GM19023 (cell line): Measurements from ENCODE around the gene RAP1B.

Experiments
- ATAC-seq: cut with Tn5 transposase; IDR thresholded peaks from one replicate; pipeline ENCODE4 v1.9.1; 2021; ENCODE audit warnings: mild to moderate bottlenecking, moderate library complexity; ENCODE audit not compliant: unreplicated experiment

RAP1B gene

GRCh38 chr12:68611094-68611805 is 551 bp downstream of the RAP1B start:
- peak; percentile 36 for ATAC-seq

GRCh38 chr12:68611806-68612160 is 1.1 kb downstream of the RAP1B start:
- ATAC-seq, result no peak

DNA sequence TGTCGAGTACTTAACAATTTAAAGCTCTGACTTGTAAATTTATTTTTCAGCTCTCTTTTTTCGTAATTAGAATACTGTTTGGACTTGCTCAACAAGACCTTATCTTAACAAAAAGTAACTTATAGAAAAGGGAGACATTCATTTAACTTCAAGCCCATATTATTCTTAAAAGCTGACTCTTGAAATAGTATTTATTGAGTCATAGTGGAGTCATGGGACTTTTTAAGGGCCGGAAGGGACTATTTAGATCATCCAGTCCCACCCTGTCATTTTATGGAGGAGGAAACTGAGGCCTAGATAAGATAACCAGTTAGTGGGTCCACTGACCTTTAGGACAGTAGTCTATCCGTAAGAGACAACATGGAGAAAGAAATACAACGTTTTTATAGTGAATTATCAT is 1.5 kb downstream of the RAP1B start:
- no peak for ATAC-seq

GRCh38 chr12:68612697-68613096 is 2.0 kb downstream of the RAP1B start:
- no peak for ATAC-seq

- no peak for ATAC-seq
These were observed 2.7 kb downstream of the RAP1B start for GRCh38 chr12:68613209-68613904.

DNA sequence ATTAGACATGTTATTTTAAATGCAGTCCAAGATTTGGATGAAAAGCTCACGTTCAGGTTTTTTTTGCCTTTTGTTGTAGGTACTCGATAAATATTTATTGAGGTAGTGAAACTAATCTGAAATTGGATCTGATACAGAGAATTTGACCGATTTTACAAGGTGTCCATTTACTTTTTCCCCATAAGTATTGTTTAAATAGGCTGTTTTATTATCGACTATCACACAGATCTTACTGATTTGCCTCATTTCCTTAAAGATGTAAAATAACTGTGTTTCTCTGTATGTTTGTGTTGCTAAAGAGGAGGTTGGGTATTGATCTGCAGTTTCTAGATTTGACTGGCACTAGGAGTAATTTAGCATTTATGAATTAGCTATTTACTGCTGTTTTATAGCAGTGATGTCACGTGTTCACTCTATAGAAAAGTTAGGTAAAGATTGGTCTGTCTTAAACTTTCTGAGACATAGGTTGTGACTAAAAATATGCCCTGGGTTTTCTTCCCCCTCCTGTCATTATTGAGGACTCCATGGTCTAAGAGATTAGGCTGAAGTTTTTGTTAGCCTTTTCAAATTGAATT is 3.5 kb downstream of the RAP1B start:
- no peak for ATAC-seq

GRCh38 chr12:68614769-68615168 is 4.1 kb downstream of the RAP1B start:
- ATAC-seq, result no peak

GRCh38 chr12:68617160-68617926 is 6.6 kb downstream of the RAP1B start:
- no peak for ATAC-seq

- ATAC-seq, result no peak
These were observed 8.8 kb downstream of the RAP1B start for GRCh38 chr12:68619541-68619940.

DNA sequence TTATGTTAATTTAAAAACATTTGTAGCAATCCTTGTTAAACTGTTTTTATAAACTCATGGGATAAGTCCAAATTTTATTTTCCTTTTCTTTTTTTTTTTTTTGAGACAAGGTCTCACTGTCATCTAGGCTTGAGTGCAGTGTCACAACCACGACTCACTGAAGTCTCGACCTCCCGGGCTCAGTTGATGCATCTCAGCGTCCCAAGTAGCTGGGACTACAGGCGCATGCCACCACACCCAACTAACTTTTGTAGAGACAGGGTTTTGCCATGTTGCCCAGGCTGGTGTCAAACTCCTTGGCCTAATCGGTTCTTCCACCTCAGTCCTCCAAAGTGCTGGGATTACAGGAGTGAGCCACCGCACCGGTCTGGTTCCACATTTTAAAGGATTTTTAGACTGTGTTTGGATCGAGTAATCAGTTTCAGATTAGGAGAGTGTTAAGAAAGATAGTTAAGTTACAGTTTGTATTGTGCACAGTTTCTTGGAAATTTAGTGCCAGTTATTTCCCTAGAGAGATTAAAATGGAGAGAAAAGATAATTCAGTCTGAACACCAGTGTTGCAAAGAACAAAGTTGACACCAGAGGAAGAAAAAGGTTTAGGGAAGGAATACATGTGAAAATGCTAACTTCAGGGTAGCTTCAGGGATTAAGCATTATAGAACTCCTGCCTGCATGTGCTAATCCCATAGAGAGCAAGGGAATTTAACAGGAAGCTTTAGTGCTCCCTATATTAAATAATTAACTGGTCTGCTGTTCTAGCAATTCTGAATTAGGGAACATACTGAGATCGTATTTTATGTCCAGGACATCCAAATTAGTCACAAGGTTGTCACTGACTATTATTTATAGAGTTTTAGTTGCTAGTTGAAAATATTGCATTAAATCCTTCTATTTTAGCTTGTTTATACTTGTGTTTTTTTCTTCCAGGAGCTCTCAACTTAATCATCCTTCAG is 10.1 kb downstream of the RAP1B start:
- ATAC-seq, result no peak

- ATAC-seq, result no peak
These were observed 10.9 kb downstream of the RAP1B start for GRCh38 chr12:68621472-68622081.

DNA sequence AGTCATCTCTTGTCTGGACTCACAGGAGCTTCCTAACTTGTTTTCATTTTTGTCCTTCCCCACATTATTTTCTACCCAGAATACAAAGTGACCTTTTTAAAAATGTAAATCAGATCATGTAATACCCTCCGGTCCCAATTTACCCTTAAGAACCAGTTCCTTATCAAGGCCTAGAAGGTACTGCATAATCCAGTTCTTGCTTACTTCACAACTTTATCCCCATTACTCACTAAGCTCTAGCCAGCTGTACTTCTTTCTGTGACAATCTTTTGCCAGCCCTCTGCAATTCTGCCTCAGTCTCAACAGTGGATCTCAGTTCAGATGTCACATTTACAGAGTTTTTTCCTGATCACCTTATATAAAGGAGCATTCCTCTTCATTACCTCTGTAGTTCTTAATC is 11.6 kb downstream of the RAP1B start:
- no peak for ATAC-seq

DNA sequence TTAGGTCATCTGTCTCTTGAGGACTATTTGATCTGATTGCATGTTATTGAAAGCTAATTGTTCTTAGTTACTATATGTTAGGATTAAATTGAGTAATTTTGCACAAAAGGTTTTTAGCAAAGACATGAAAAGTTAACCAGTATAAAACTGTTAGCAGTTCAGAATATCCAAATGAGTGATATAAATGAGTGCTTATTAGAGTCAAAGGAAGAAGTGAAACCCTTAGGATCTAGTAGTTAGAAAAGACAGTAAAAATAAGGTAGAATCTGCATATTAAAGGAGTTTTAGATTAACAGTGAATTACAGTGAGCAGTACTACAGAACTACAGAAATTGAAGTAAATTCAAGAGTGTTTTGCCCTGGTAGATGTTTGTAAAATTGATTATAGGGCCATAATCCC is 12.4 kb downstream of the RAP1B start:
- no peak for ATAC-seq

DNA sequence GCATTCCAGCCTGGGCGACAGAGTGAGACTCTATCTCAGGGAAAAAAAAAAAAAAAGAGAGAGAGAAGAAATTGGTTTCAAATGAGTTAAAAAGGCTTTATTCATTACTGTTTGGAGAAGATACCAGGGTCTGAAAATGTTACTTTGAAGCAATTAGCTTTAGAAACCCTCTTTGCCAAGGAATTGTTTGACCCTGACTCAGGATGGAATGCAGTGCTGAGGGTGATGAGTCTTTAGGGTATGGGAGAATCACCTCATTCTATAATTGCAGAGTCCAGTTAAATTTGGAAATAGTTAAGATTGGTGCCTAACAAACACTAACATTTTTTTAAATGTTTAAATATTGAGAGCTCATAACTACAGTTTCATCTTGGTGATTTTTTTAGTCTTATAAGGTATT is 13.3 kb downstream of the RAP1B start:
- no peak for ATAC-seq

DNA sequence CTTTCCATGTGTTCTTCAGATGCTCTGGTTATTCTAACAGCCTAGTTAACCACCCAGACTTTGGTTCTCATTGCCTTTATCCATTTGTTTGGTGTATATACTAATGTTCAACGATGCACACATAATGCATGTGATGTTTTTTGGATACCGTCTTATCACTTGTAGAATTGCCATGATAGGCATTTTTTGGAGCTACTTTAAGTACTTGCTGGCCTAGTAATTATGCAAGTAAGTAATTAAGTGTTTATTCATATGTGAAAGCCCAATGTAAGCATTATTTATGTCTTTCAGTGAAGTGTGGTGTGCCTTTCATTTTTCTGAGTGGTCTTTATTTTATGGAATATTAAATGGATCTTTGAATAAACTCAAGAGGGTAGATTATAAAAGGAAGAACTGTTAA is 14.2 kb downstream of the RAP1B start:
- no peak for ATAC-seq

DNA sequence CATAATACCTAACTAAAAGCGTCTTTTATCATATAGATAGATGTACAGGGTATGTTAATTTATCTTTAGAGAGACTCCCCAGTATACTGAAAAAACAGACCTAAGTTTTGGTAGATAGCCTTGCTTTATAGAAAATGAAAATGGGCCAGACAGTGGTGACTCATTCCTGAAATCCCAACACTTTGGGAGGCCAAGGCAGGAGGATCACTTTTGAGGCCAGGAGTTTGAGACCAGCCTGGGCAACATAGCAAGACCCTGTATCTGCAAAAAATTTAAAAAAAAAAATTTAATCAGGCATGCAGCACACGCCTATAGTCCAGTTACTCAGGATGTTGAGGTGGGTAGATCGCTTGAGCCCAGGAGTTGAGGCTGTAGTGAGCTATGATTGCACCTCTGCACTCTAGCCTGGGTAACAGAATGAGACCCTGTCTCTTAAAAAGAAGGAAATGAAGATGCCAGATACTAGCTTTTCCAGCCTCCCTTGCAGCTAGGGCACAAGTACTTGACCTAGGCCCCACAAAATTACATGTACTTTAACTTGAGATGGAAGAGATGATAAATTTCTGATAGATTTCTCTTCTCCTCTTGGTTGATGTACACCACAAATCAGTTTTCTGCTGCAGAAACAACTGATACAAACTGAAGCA is 17.1 kb downstream of the RAP1B start:
- ATAC-seq, result no peak

DNA sequence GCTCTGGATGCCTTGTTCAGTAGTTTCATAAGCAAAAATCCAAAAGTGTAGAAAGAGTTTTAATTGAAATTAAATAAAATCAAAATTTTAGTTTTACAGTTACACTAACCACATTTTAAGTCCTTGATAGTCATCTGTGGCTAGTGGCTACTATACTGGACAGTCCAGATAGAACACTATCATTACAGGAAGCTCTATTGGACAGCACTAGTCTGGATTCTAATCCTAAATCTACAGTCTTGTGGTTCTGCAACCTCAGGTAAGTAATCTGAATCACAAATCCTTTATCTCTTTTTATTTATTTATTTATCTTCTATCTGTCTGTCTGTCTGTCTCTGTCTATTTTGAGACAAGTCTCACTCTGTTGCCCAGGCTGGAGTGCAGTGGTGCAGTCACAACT is 18.0 kb downstream of the RAP1B start:
- no peak for ATAC-seq

DNA sequence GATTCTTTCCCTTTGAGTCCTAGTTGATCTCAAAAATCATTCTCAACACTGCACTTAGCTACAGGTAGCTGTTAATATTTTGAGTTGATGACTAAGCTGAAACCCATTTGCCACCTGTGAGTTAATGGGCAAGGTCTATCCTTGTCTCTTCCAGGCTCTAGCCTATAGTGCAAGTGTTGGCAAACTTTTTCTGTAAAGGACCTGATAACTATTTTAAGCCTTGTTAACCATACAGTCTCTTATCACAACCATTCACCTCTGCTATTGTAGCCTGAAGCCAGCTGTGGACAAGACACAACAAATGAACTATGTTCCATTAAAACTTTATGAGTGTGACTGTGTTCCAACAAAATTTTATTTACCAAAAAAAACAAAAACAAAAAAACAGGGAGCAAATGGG is 19.4 kb downstream of the RAP1B start:
- ATAC-seq, result no peak

DNA sequence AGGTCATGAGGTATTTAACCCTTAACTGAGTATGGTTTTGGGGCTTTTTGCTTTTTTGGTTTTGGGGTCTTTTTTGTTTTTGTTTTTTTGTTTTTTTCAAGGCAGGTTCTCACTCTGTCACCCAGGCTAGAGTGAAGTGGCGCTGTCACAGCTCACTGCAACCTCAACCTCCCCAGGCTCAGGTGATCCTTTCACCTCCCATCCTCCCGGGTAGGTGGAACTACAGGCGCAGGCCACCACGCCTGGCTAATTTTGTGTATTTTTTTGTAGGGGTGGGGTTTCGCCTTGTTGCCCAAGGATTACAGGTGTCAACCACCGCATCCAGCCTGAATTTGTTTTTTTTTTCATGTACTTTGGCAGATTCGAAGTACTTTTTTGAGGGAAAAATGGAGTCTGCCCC is 19.9 kb downstream of the RAP1B start:
- ATAC-seq, result no peak

GRCh38 chr12:68631227-68631626 is 20.5 kb downstream of the RAP1B start:
- ATAC-seq, result no peak
